Adrenal gland (tissue), 12 donors: Measurements from ENCODE around the gene MKI67. TPM values are rescaled to one million over a fixed set of nuclear protein-coding genes. Genes with fewer than 3 reads are reported as not detected.

Experiments
- DNase-seq, 7 donors: peaks; one replicate each; pipeline ENCODE4 v3.0.0-alpha.2; 2019 to 2020
- H3K27ac ChIP-seq, 5 donors: fragments of 200-600 bp; sonication (generic) in 4 of 5; 1 replicate in 3 of 5; 2 replicates in 2 of 5; pipeline versions ENCODE4 v1.5.1 to v1.8.0; 2016 to 2020; ENCODE audit warnings: mild to moderate bottlenecking in 1 of 5
- H3K27me3 ChIP-seq: fragments of 200-600 bp; 2 replicates; pipeline ENCODE4 v1.8.0; 2021
- H3K36me3 ChIP-seq, 2 donors: fragments of 200-600 bp; replicated peaks in 1 of 2; 1 replicate in 1 of 2; 2 replicates in 1 of 2; pipeline versions ENCODE4 v1.5.1 to v1.8.0; 2018 to 2022
- H3K4me1 ChIP-seq, 2 donors: fragments of 200-600 bp; replicated peaks in 1 of 2; 1 replicate in 1 of 2; 2 replicates in 1 of 2; pipeline versions ENCODE4 v1.5.1 to v1.8.0; 2018 to 2021
- H3K4me3 ChIP-seq, 4 donors: fragments of 200-600 bp; sonication (generic) in 3 of 4; one replicate each; pipeline ENCODE4 v1.5.1; 2016 to 2018
- H3K9me3 ChIP-seq, 3 donors: fragments of 200-600 bp; sonication (generic) in 1 of 3; replicated peaks in 1 of 3; 1 replicate in 2 of 3; 2 replicates in 1 of 3; pipeline versions ENCODE4 v1.5.1 to v1.8.0; 2016 to 2021
- CTCF ChIP-seq, 6 experiments: fragments of 450-650 bp in 4 of 6; fragments of 200-600 bp in 2 of 6; sonication (generic) in 1 of 6; IDR thresholded peaks; 1 replicate in 5 of 6; 2 replicates in 1 of 6; pipeline versions ENCODE4 v1.5.1 to v1.8.0; 2016 to 2021; ENCODE audit warnings: antibody characterized with exemption in 6 of 6, mild to moderate bottlenecking in 2 of 6, moderate library complexity in 1 of 6
- POLR2A ChIP-seq, 2 donors: fragments of 450-650 bp; IDR thresholded peaks; one replicate each; pipeline ENCODE4 v1.6.1; 2017; ENCODE audit warnings: antibody characterized with exemption in 2 of 2, mild to moderate bottlenecking in 2 of 2, moderate library complexity in 1 of 2
- WGBS, 4 donors: extraction: QIAGEN DNeasy Blood & Tissue Kit in 2 of 4; methylation state at CpG; one replicate each; pipeline versions ENCODE4 v1.1.5 to v1.1.7; 2013 to 2017; 5-methylcytosine and 5-hydroxymethylcytosine counted together
- intact Hi-C, 2 donors: fragments of 100-400 bp; cut with DNase I; formaldehyde crosslinking; loops; one replicate each; pipeline versions ENCODE4 v1.14.1 to v1.15.0; 2022 to 2023
- polyA plus RNA-seq, 3 donors: library from polyadenylated mRNA; stranded (reverse); fragments of 200-250 nt in 2 of 3; fragments of 350-450 nt in 1 of 3; fragmentation: Illumina TruSeq in 1 of 3; extraction: RNeasy Lipid Tissue Mini Kit (QIAGEN cat#74804) in 1 of 3; gene quantifications; one replicate each; pipeline ENCODE4 v1.2.3, GENCODE V29; 2013 to 2014
- total RNA-seq, 9 donors: library from RNA; depleted of rRNA in 4 of 9; stranded (reverse); fragments of >200 nt in 4 of 9; fragments of 120-200 nt in 1 of 9; fragmentation: NEBNext Ultra II Directional in 1 of 9; extraction: Animal tissue kit (Norgen Biotek cat#: 25700) in 1 of 9; gene quantifications; one replicate each; pipeline versions ENCODE4 v1.1.0 to v1.2.4, GENCODE V29; 2013 to 2023
- donor health status: healthy with polysubstance abuse.
- donor health status: Bipolar disorder and iron deficiency.
- donor health status: DM: yes; HTN: yes; CAD: no.
- donor health status: DM: no; HTN: no; CAD: no.
- donor health status: DM: no; HTN: no; CAD: no.
- donor health status: DM: yes; HTN: yes; CAD: no.

MKI67 gene
- total and polyA plus RNA-seq, 12 donors = 0.30 to 16.8 (median 3.0) TPM

- intact Hi-C loops = no loop called here
- H3K4me1 ChIP-seq = peaks cover 10 to 31% of the 10 kb centered on the region in 2 donors
These were observed 64.6 kb downstream of the MKI67 start for GRCh38 chr10:128061306-128062300.

GRCh38 chr10:128060341-128061250, 65.6 kb downstream of the MKI67 start:
- H3K27ac ChIP-seq = peak overlapping the region in 1 of 5 donors; percentile 29
- peaks cover 0 to 20% of the 10 kb centered on the region in 2 donors for H3K36me3 ChIP-seq
- TF ChIP-seq POLR2A (IDR thresholded peaks at IDR 0.05) = no peak
- TF ChIP-seq CTCF (IDR thresholded peaks at IDR 0.05) = no peak
- WGBS, 4 donors = 90 to 96% (median 93%) methylated on average over 6 to 9 of the region's 9 CpGs
- peak in 3 of 7 donors; percentile 0 to 9 (median 4) for DNase-seq
- H3K9me3 ChIP-seq = no peaks in the 10 kb centered on the region
- intact Hi-C loops = no loop called here
- peaks cover 10 to 31% of the 10 kb centered on the region in 2 donors for H3K4me1 ChIP-seq
- H3K27me3 ChIP-seq = no peaks in the 10 kb centered on the region
- no peak overlapping the region for H3K4me3 ChIP-seq

More at GRCh38 chr10:128061306-128062300, 64.6 kb downstream of the MKI67 start:
- peak overlapping the region in 1 of 5 donors; percentile 81 for H3K27ac ChIP-seq
- WGBS, 4 donors = 75 to 85% (median 78%) methylated on average over 14 of the region's 14 CpGs
- peaks cover 0 to 20% of the 10 kb centered on the region in 2 donors for H3K36me3 ChIP-seq
- TF ChIP-seq CTCF (IDR thresholded peaks at IDR 0.05) = no peak
- TF ChIP-seq POLR2A (IDR thresholded peaks at IDR 0.05) = no peak
- peak in 3 of 7 donors; percentile 4 to 13 (median 12) for DNase-seq
- no peak overlapping the region for H3K4me3 ChIP-seq
- no peaks in the 10 kb centered on the region for H3K27me3 ChIP-seq
- H3K9me3 ChIP-seq = no peaks in the 10 kb centered on the region

GRCh38 chr10:128059982-128060293, 66.3 kb downstream of the MKI67 start:
- 0 to 95% (median 90%) methylated on average over 1 of the region's 1 CpG for WGBS, 4 donors
- Histone ChIP-seq H3K27ac (peak overlapping the region in 1 of 5 donors; percentile 29), H3K9me3 (no peaks in the 10 kb centered on the region), H3K4me1 (peaks cover 10 to 28% of the 10 kb centered on the region in 2 donors), H3K4me3 (no peak overlapping the region), H3K36me3 (peaks cover 0 to 26% of the 10 kb centered on the region in 2 donors), H3K27me3 (no peaks in the 10 kb centered on the region)
- intact Hi-C loops = no loop called here
- TF ChIP-seq POLR2A (IDR thresholded peaks at IDR 0.05) = no peak
- no peak for TF ChIP-seq CTCF (IDR thresholded peaks at IDR 0.05)
- DNase-seq = no peak
